ENCODE results near the gene RPS3. TPM values are rescaled to one million over a fixed set of nuclear protein-coding genes. Genes with fewer than 3 reads are reported as not detected.
A peak's percentile ranks its signal among the peaks of the same experiment; 100 is the strongest.

The RPS3 gene
- total RNA-seq, 5 donors from 2014 or later (not counting 1 experiment from before 2014, with no cell fraction given) = 4,604 to 5,380 (median 4,830) TPM

- Mint-ChIP-seq H3K36me3 (peaks cover 7% of the 10 kb centered on the region), H3K27ac (no peak overlapping the region), H3K9me3 (no peaks in the 10 kb centered on the region), H3K27me3 (no peaks in the 10 kb centered on the region), H3K4me3 (no peak overlapping the region), H3K4me1 (no peaks in the 10 kb centered on the region)
- ChIA-PET CTCF (no interaction called here), POLR2A (interaction anchor here in 1 of 2 donors (1.0 kb wide), 1 partner anchor 12 kb away, joined by 3 read pairs; no protein-coding TSS in a partner anchor)
- no peaks in the 10 kb centered on the region for H3K4me1 ChIP-seq (ENCODE audit: control insufficient read depth in 1 of 2, extremely low read depth in 1 of 2, insufficient read depth in 2 of 2, low read length in 2 of 2)
- H3K27me3 ChIP-seq (replicated peaks in 1 of 2; ENCODE audit: control insufficient read depth in 2 of 2, extremely low read depth in 1 of 2, insufficient read depth in 2 of 2, low read length in 1 of 2) = no peaks in the 10 kb centered on the region
- H3K9me3 ChIP-seq = no peaks in the 10 kb centered on the region
- no peak overlapping the region for H3K27ac ChIP-seq (ENCODE audit: low read length)
- ATAC-seq (replicated peaks in 1 of 4) (no peak), DNase-seq (no peak)
- WGBS (ENCODE audit: insufficient coverage) = 92% methylated on average over 9 of the region's 14 CpGs
- no peak overlapping the region for H3K4me3 ChIP-seq (ENCODE audit: control insufficient read depth in 1 of 2, extremely low read depth in 1 of 2, low read length in 1 of 2)
- H3K36me3 ChIP-seq (ENCODE audit: control insufficient read depth in 2 of 2, extremely low read depth in 1 of 2, insufficient read depth in 1 of 2, low read length in 1 of 2) = peaks cover 4 to 7% of the 10 kb centered on the region in 2 donors
Measured at GRCh38 chr11:75420224-75421034, 21.1 kb downstream of the RPS3 start.

GRCh38 chr11:75421035-75421602 is 21.8 kb downstream of the RPS3 start:
- POLR2A ChIA-PET = interaction anchor here in 1 of 2 donors (1.0 kb wide), 1 partner anchor 13 kb away, joined by 3 read pairs; no protein-coding TSS in a partner anchor
- CTCF ChIA-PET = no interaction called here
- no peak for DNase-seq

GRCh38 chr11:75421902-75422247 is 22.6 kb downstream of the RPS3 start:
- peak overlapping the region in 1 of 2 donors; percentile 68 for H3K27ac Mint-ChIP-seq
- Histone ChIP-seq H3K4me1 (ENCODE audit: control insufficient read depth in 1 of 2, extremely low read depth in 1 of 2, insufficient read depth in 2 of 2, low read length in 2 of 2) (no peaks in the 10 kb centered on the region), H3K9me3 (no peaks in the 10 kb centered on the region), H3K27ac (ENCODE audit: low read length) (no peak overlapping the region), H3K4me3 (ENCODE audit: control insufficient read depth in 1 of 2, extremely low read depth in 1 of 2, low read length in 1 of 2) (no peak overlapping the region), H3K36me3 (ENCODE audit: control insufficient read depth in 2 of 2, extremely low read depth in 1 of 2, insufficient read depth in 1 of 2, low read length in 1 of 2) (peaks cover 4 to 7% of the 10 kb centered on the region in 2 donors), H3K27me3 (replicated peaks in 1 of 2; ENCODE audit: control insufficient read depth in 2 of 2, extremely low read depth in 1 of 2, insufficient read depth in 2 of 2, low read length in 1 of 2) (no peaks in the 10 kb centered on the region)
- ChIA-PET POLR2A (no interaction called here), CTCF (no interaction called here)
- ATAC-seq (replicated peaks in 1 of 4) = no peak
- DNase-seq = no peak
- H3K9me3 Mint-ChIP-seq = no peaks in the 10 kb centered on the region
- peaks cover 0 to 4% (median 0%) of the 10 kb centered on the region in 3 donors for H3K4me1 Mint-ChIP-seq
- no peak overlapping the region for H3K4me3 Mint-ChIP-seq
- WGBS (ENCODE audit: insufficient coverage) = no CpG with 5 or more reads among the region's 2 CpGs
- peaks cover 4% of the 10 kb centered on the region for H3K36me3 Mint-ChIP-seq
- H3K27me3 Mint-ChIP-seq = no peaks in the 10 kb centered on the region

More at GRCh38 chr11:75421035-75421602, 21.8 kb downstream of the RPS3 start:
- Mint-ChIP-seq H3K27ac (no peak overlapping the region), H3K27me3 (no peaks in the 10 kb centered on the region), H3K4me1 (no peaks in the 10 kb centered on the region), H3K36me3 (peaks cover 7% of the 10 kb centered on the region), H3K9me3 (no peaks in the 10 kb centered on the region), H3K4me3 (no peak overlapping the region)
- no peaks in the 10 kb centered on the region for H3K9me3 ChIP-seq
- ATAC-seq (replicated peaks in 1 of 4) = no peak
- peaks cover 4 to 7% of the 10 kb centered on the region in 2 donors for H3K36me3 ChIP-seq (ENCODE audit: control insufficient read depth in 2 of 2, extremely low read depth in 1 of 2, insufficient read depth in 1 of 2, low read length in 1 of 2)
- no peaks in the 10 kb centered on the region for H3K4me1 ChIP-seq (ENCODE audit: control insufficient read depth in 1 of 2, extremely low read depth in 1 of 2, insufficient read depth in 2 of 2, low read length in 2 of 2)
- no peaks in the 10 kb centered on the region for H3K27me3 ChIP-seq (replicated peaks in 1 of 2; ENCODE audit: control insufficient read depth in 2 of 2, extremely low read depth in 1 of 2, insufficient read depth in 2 of 2, low read length in 1 of 2)
- WGBS (ENCODE audit: insufficient coverage) = 94% methylated on average over 5 of the region's 11 CpGs
- H3K4me3 ChIP-seq (ENCODE audit: control insufficient read depth in 1 of 2, extremely low read depth in 1 of 2, low read length in 1 of 2) = no peak overlapping the region
- no peak overlapping the region for H3K27ac ChIP-seq (ENCODE audit: low read length)

GRCh38 chr11:75422248-75423231 is 23.2 kb downstream of the RPS3 start:
- Mint-ChIP-seq H3K4me1 (peaks cover 0 to 4% (median 0%) of the 10 kb centered on the region in 3 donors), H3K4me3 (no peak overlapping the region), H3K27me3 (no peaks in the 10 kb centered on the region), H3K27ac (peak overlapping the region; percentile 19 to 68), H3K36me3 (peaks cover 2% of the 10 kb centered on the region), H3K9me3 (no peaks in the 10 kb centered on the region)
- ChIA-PET CTCF (no interaction called here), POLR2A (no interaction called here)
- ATAC-seq (replicated peaks in 1 of 4) = no peak
- no peaks in the 10 kb centered on the region for H3K27me3 ChIP-seq (replicated peaks in 1 of 2; ENCODE audit: control insufficient read depth in 2 of 2, extremely low read depth in 1 of 2, insufficient read depth in 2 of 2, low read length in 1 of 2)
- no peak overlapping the region for H3K27ac ChIP-seq (ENCODE audit: low read length)
- peaks cover 4 to 7% of the 10 kb centered on the region in 2 donors for H3K36me3 ChIP-seq (ENCODE audit: control insufficient read depth in 2 of 2, extremely low read depth in 1 of 2, insufficient read depth in 1 of 2, low read length in 1 of 2)
- no peaks in the 10 kb centered on the region for H3K4me1 ChIP-seq (ENCODE audit: control insufficient read depth in 1 of 2, extremely low read depth in 1 of 2, insufficient read depth in 2 of 2, low read length in 2 of 2)
- DNase-seq = no peak
- no peak overlapping the region for H3K4me3 ChIP-seq (ENCODE audit: control insufficient read depth in 1 of 2, extremely low read depth in 1 of 2, low read length in 1 of 2)
- no peaks in the 10 kb centered on the region for H3K9me3 ChIP-seq
- WGBS (ENCODE audit: insufficient coverage) = 96% methylated on average over 11 of the region's 15 CpGs

GRCh38 chr11:75423721-75424120 is 24.4 kb downstream of the RPS3 start:
- Histone ChIP-seq H3K36me3 (ENCODE audit: control insufficient read depth in 2 of 2, extremely low read depth in 1 of 2, insufficient read depth in 1 of 2, low read length in 1 of 2) (peaks cover 4 to 7% of the 10 kb centered on the region in 2 donors), H3K27ac (ENCODE audit: low read length) (no peak overlapping the region), H3K9me3 (no peaks in the 10 kb centered on the region), H3K4me1 (ENCODE audit: control insufficient read depth in 1 of 2, extremely low read depth in 1 of 2, insufficient read depth in 2 of 2, low read length in 2 of 2) (peaks cover 0 to 8% of the 10 kb centered on the region in 2 experiments), H3K27me3 (replicated peaks in 1 of 2; ENCODE audit: control insufficient read depth in 2 of 2, extremely low read depth in 1 of 2, insufficient read depth in 2 of 2, low read length in 1 of 2) (peaks cover 2 to 6% of the 10 kb centered on the region in 2 experiments), H3K4me3 (ENCODE audit: control insufficient read depth in 1 of 2, extremely low read depth in 1 of 2, low read length in 1 of 2) (no peak overlapping the region)
- Mint-ChIP-seq H3K9me3 (no peaks in the 10 kb centered on the region), H3K36me3 (peaks cover 2% of the 10 kb centered on the region), H3K4me1 (peaks cover 1 to 12% (median 4%) of the 10 kb centered on the region in 3 donors), H3K27ac (no peak overlapping the region), H3K4me3 (no peak overlapping the region), H3K27me3 (peaks cover 3 to 4% of the 10 kb centered on the region in 2 donors)
- 94% methylated on average over 3 of the region's 9 CpGs for WGBS (ENCODE audit: insufficient coverage)
- ChIA-PET POLR2A (no interaction called here), CTCF (no interaction called here)
- ATAC-seq (replicated peaks in 1 of 4) = no peak
- DNase-seq = no peak

- Mint-ChIP-seq H3K4me3 (no peak overlapping the region), H3K4me1 (peaks cover 8 to 19% (median 11%) of the 10 kb centered on the region in 3 donors), H3K27me3 (peaks cover 10% of the 10 kb centered on the region in 2 donors), H3K9me3 (no peaks in the 10 kb centered on the region), H3K36me3 (peaks cover 2% of the 10 kb centered on the region), H3K27ac (no peak overlapping the region)
- ChIA-PET CTCF (interaction anchor here (0.6 to 0.7 kb wide), 3 partner anchors 9 to 406 kb away, joined by 3 to 4 read pairs (median 3); partner anchors contain the start of gene GDPD5 (in 1 of the 2)), POLR2A (no interaction called here)
- no peak for ATAC-seq (replicated peaks in 1 of 4)
- H3K9me3 ChIP-seq = no peaks in the 10 kb centered on the region
- no peak overlapping the region for H3K27ac ChIP-seq (ENCODE audit: low read length)
- peaks cover 5 to 13% of the 10 kb centered on the region in 2 experiments for H3K27me3 ChIP-seq (replicated peaks in 1 of 2; ENCODE audit: control insufficient read depth in 2 of 2, extremely low read depth in 1 of 2, insufficient read depth in 2 of 2, low read length in 1 of 2)
- DNase-seq = no peak
- peaks cover 4 to 7% of the 10 kb centered on the region in 2 donors for H3K36me3 ChIP-seq (ENCODE audit: control insufficient read depth in 2 of 2, extremely low read depth in 1 of 2, insufficient read depth in 1 of 2, low read length in 1 of 2)
- no peak overlapping the region for H3K4me3 ChIP-seq (ENCODE audit: control insufficient read depth in 1 of 2, extremely low read depth in 1 of 2, low read length in 1 of 2)
- peaks cover 0 to 14% of the 10 kb centered on the region in 2 experiments for H3K4me1 ChIP-seq (ENCODE audit: control insufficient read depth in 1 of 2, extremely low read depth in 1 of 2, insufficient read depth in 2 of 2, low read length in 2 of 2)
- no CpG with 5 or more reads among the region's 1 CpG for WGBS (ENCODE audit: insufficient coverage)
Measured at GRCh38 chr11:75424396-75424795, 25.1 kb downstream of the RPS3 start.

All from T-cell (primary cell).